GM12878 (cell line): ENCODE data around the gene CCDC51.

Experiments used
- CBFB ChIP-seq: IDR thresholded peaks from 2 replicates; pipeline ENCODE4 v1.6.1; 2016; ENCODE audit warnings: antibody characterized with exemption, low read depth
- CTCF ChIP-seq, 3 experiments: IDR thresholded peaks in 2 of 3; conservative IDR thresholded peaks in 1 of 3; 2 replicates each; pipeline ENCODE4 v1.5.1; 2011; ENCODE audit warnings: low read depth in 3 of 3, low read length in 3 of 3, mild to moderate bottlenecking in 3 of 3, control low read depth in 2 of 3, moderate library complexity in 2 of 3, inconsistent platforms in 1 of 3, mixed read lengths in 1 of 3; ENCODE audit not compliant: control insufficient read depth in 2 of 3, insufficient read depth in 1 of 3; ENCODE audit errors: extremely low read depth in 1 of 3
- EED ChIP-seq: sonication (generic); IDR thresholded peaks from 2 replicates; pipeline ENCODE4 v1.6.1; 2016; ENCODE audit warnings: antibody characterized with exemption, low read depth
- EP300 ChIP-seq, 2 experiments: fragments of 150-350 bp in 1 of 2; IDR thresholded peaks; 2 replicates each; pipeline ENCODE4 v1.6.1; 2011 to 2012; ENCODE audit warnings: low read depth in 2 of 2, low read length in 2 of 2, borderline replicate concordance in 1 of 2, improper control_type of control experiment in 1 of 2, inconsistent platforms in 1 of 2; ENCODE audit not compliant: control insufficient read depth in 1 of 2
- FOXK2 ChIP-seq: fragments of 450-650 bp; IDR thresholded peaks from 2 replicates; pipeline ENCODE4 v1.6.1; 2017; ENCODE audit warnings: mild to moderate bottlenecking, moderate library complexity
- NFYB ChIP-seq: IDR thresholded peaks from 2 replicates; pipeline ENCODE4 v1.6.1; 2011; ENCODE audit warnings: low read depth, mild to moderate bottlenecking, low read length, improper control_type of control experiment, moderate library complexity; ENCODE audit not compliant: insufficient read depth
- POLR2AphosphoS5 ChIP-seq: IDR thresholded peaks from 2 replicates; pipeline ENCODE4 v1.6.1; 2011; ENCODE audit warnings: mild to moderate bottlenecking, low read length, inconsistent platforms
- ZNF274 ChIP-seq: IDR thresholded peaks from one replicate; pipeline ENCODE4 v1.8.0; 2011; ENCODE audit not compliant: insufficient read length, insufficient read depth

GRCh38 chr3:48429960-48430707 lies 9.8 kb downstream of the CCDC51 start, which contains the start of gene PLXNB1:
- TF ChIP-seq EP300 (IDR thresholded peaks at IDR 0.05; ENCODE audit: borderline replicate concordance in 1 of 2, control insufficient read depth in 1 of 2, low read depth in 2 of 2, low read length in 2 of 2) (no peak), EED (no peak), NFYB (no peak), CBFB (no peak), CTCF (IDR thresholded peaks at IDR 0.05 in 2 of 3, conservative IDR thresholded peaks at IDR 0.05 in 1 of 3; ENCODE audit: control insufficient read depth in 2 of 3, extremely low read depth in 1 of 3, insufficient read depth in 1 of 3, low read depth in 3 of 3, low read length in 3 of 3) (no peak), ZNF274 (no peak), POLR2AphosphoS5 (no peak), FOXK2 (no peak)
